GM23248 (cell line): ENCODE measurements around the gene SLIT3. TPM values are rescaled to one million over a fixed set of nuclear protein-coding genes. Genes with fewer than 3 reads are reported as not detected.

Experiments
- DNase-seq: peaks from one replicate; pipeline ENCODE4 v3.0.0-alpha.2; 2015
- H2AFZ ChIP-seq: fragments of 200-600 bp; sonication (generic); 2 replicates; pipeline ENCODE4 v1.6.1; 2016; ENCODE audit warnings: antibody characterized with exemption
- H3F3A ChIP-seq: fragments of 200-600 bp; sonication (generic); 2 replicates; pipeline ENCODE4 v1.6.1; 2016; ENCODE audit warnings: mild to moderate bottlenecking, antibody characterized with exemption, mixed run types; ENCODE audit not compliant: insufficient read depth
- H3K27ac ChIP-seq: fragments of 200-600 bp; sonication (generic); 2 replicates; pipeline ENCODE4 v1.5.1; 2016; ENCODE audit warnings: mild to moderate bottlenecking
- H3K27me3 ChIP-seq: fragments of 200-600 bp; sonication (generic); replicated peaks from 2 replicates; pipeline ENCODE4 v1.6.1; 2016; ENCODE audit warnings: mild to moderate bottlenecking; ENCODE audit not compliant: insufficient read depth
- H3K36me3 ChIP-seq: fragments of 200-600 bp; sonication (generic); 2 replicates; pipeline ENCODE4 v1.6.1; 2016; ENCODE audit warnings: low read depth, mild to moderate bottlenecking
- H3K4me1 ChIP-seq: fragments of 200-600 bp; sonication (generic); 2 replicates; pipeline ENCODE4 v1.6.1; 2016; ENCODE audit warnings: mild to moderate bottlenecking; ENCODE audit not compliant: insufficient read depth
- H3K4me2 ChIP-seq: fragments of 200-600 bp; sonication (generic); one replicate; pipeline ENCODE4 v1.6.1; 2016; ENCODE audit warnings: mild to moderate bottlenecking; ENCODE audit not compliant: unreplicated experiment
- H3K4me3 ChIP-seq: fragments of 200-600 bp; sonication (generic); 2 replicates; pipeline ENCODE4 v1.5.1; 2016; ENCODE audit warnings: mild to moderate bottlenecking
- H3K79me2 ChIP-seq: fragments of 200-600 bp; sonication (generic); 2 replicates; pipeline ENCODE4 v1.6.1; 2016; ENCODE audit warnings: mild to moderate bottlenecking; ENCODE audit not compliant: insufficient read depth
- H3K9ac ChIP-seq: fragments of 200-600 bp; sonication (generic); 2 replicates; pipeline ENCODE4 v1.6.1; 2016; ENCODE audit warnings: mild to moderate bottlenecking
- H3K9me2 ChIP-seq: fragments of 200-600 bp; sonication (generic); 2 replicates; pipeline ENCODE4 v1.6.1; 2016; ENCODE audit warnings: mixed run types, mild to moderate bottlenecking, moderate library complexity; ENCODE audit not compliant: insufficient read depth
- H3K9me3 ChIP-seq: fragments of 200-600 bp; sonication (generic); one replicate; pipeline ENCODE4 v1.6.1; 2017; ENCODE audit warnings: low read depth
- H4K20me1 ChIP-seq: fragments of 200-600 bp; sonication (generic); 2 replicates; pipeline ENCODE4 v1.6.0; 2016; ENCODE audit not compliant: insufficient read depth
- EZH2 ChIP-seq: fragments of 200-600 bp; sonication (generic); IDR thresholded peaks from 2 replicates; pipeline ENCODE4 v1.6.1; 2018; ENCODE audit warnings: antibody characterized with exemption, mild to moderate bottlenecking; ENCODE audit not compliant: insufficient read depth, poor library complexity, severe bottlenecking
- EZH2phosphoT487 ChIP-seq: fragments of 200-600 bp; sonication (generic); IDR thresholded peaks from 2 replicates; pipeline ENCODE4 v1.6.1; 2018; ENCODE audit warnings: antibody characterized with exemption, moderate library complexity, mild to moderate bottlenecking, low read depth; ENCODE audit not compliant: insufficient read depth
- WGBS, 2 experiments: methylation state at CpG; one replicate each; pipeline ENCODE4 v1.1.6; 2015 to 2017; ENCODE audit warnings: low lambda C conversion rate in 2 of 2, low coverage in 1 of 2; ENCODE audit errors: missing lambda C conversion rate in 2 of 2; 5-methylcytosine and 5-hydroxymethylcytosine counted together
- in situ Hi-C: fragments of 300-500 bp; cut with MboI; formaldehyde crosslinking; loops from 2 replicates; pipeline ENCODE4 v1.15.0; 2020
- polyA plus RNA-seq: library from polyadenylated mRNA; unstranded; fragments of >200 nt; fragmentation: Nextera tagmentation; extraction: Ambion mirVana; gene quantifications from 2 replicates; pipeline ENCODE4 v1.2.1, GENCODE V29; 2016
- total RNA-seq: library from RNA; depleted of rRNA; stranded (reverse); fragments of >200 nt; shearing (Covaris generic); gene quantifications from 2 replicates; pipeline ENCODE4 v1.2.3, GENCODE V29; 2014

Gene SLIT3
- total and polyA plus RNA-seq, 2 experiments from 2014 or later: 61.9 to 100 TPM

DNA sequence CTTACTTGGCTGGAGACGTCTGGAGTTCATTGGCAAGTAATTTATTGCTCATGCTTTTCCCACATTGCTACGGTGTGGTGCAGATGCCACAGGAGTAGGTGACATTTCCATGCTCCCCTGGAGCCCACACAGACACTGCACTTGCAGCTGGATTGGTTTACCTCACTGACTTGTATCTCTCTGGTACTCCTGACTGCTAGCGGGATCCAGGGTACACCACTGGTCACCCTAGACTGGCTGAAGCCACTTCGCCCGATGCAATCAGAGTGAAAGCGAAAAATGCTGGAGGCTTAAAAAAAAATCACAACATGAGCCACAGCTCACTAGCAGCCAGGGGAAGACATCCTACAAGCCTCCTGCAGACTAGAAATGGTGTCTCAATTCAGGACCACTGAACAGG, 32.6 kb upstream of the SLIT3 start:
- TF ChIP-seq EZH2 (no peak), EZH2phosphoT487 (no peak)
- no peaks in the 10 kb centered on the region for H3K79me2 ChIP-seq
- H3K27me3 ChIP-seq: no peaks in the 10 kb centered on the region
- H3K9me3 ChIP-seq: no peaks in the 10 kb centered on the region
- H3K4me1 ChIP-seq: no peaks in the 10 kb centered on the region
- no peaks in the 10 kb centered on the region for H3K36me3 ChIP-seq
- H3K9me2 ChIP-seq: no peaks in the 10 kb centered on the region
- no peak overlapping the region for H3K27ac ChIP-seq
- WGBS, 2 experiments: 84 to 88% methylated on average over 6 of the region's 6 CpGs
- no peak overlapping the region for H3K9ac ChIP-seq
- DNase-seq: no peak
- H3K4me3 ChIP-seq: no peak overlapping the region
- H3F3A ChIP-seq: no peaks in the 10 kb centered on the region
- no peaks in the 10 kb centered on the region for H4K20me1 ChIP-seq
- in situ Hi-C loops: no loop called here
- no peak overlapping the region for H2AFZ ChIP-seq
- no peak overlapping the region for H3K4me2 ChIP-seq

DNA sequence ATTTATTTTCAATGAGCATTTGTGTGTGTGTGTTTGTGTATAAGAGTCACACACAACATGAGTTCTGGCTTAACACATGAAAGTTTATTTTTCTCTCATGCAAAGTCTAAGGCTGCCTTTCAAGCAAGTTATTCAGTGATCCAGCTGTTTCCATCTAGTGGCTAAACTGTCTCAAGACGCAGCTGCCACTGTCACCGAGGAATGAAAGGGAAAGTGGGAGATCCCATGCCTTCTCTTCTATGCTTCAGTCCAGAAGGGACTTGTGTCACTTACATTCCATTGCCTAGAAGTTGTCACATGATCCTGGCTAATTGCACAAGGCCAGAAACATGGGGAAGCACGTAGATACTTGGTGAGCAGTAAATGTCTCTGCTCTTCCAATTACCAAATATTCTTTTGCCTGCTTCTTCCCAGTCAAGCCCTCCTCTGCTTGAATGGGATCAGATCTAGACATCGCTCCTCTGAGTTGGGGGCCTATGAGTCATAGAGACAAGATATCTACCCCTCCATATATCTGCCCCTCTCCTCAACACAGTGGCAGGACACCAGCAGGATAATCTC, 30.4 kb upstream of the SLIT3 start:
- H3K9me3 ChIP-seq: no peaks in the 10 kb centered on the region
- H3F3A ChIP-seq: no peaks in the 10 kb centered on the region
- no peak overlapping the region for H3K4me3 ChIP-seq
- no peaks in the 10 kb centered on the region for H3K36me3 ChIP-seq
- H3K9ac ChIP-seq: no peak overlapping the region
- DNase-seq: peak; percentile 32
- no peaks in the 10 kb centered on the region for H3K27me3 ChIP-seq
- H2AFZ ChIP-seq: 0 out of 2 replicates have a peak overlapping the region, but pooled peaks have one; percentile 41
- no peak overlapping the region for H3K27ac ChIP-seq
- H3K4me2 ChIP-seq: no peak overlapping the region
- in situ Hi-C loops: no loop called here
- no peaks in the 10 kb centered on the region for H4K20me1 ChIP-seq
- TF ChIP-seq EZH2phosphoT487 (no peak), EZH2 (no peak)
- H3K9me2 ChIP-seq: no peaks in the 10 kb centered on the region
- H3K4me1 ChIP-seq: no peaks in the 10 kb centered on the region
- WGBS, 2 experiments: 18 to 19% methylated on average over 4 of the region's 4 CpGs
- H3K79me2 ChIP-seq: no peaks in the 10 kb centered on the region

DNA sequence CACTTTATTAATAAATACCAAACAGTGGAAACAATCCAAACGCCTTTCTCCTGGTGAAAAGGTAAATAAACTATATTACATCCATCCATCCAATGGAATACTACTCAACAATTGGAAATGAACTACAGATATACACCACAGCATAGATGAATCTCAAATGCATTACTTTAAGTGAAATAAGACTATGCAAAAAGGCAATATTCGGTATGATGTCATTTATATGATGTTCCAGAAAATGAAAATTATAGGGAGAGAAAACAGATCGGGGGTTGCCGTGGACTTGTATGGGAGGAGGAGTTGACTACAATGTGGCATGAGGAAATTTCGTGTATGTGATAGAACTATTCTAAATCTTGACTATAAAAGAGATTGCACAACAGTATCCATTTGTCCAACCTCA, 27.5 kb upstream of the SLIT3 start:
- no peaks in the 10 kb centered on the region for H3K36me3 ChIP-seq
- no peaks in the 10 kb centered on the region for H3K79me2 ChIP-seq
- H3K9ac ChIP-seq: no peak overlapping the region
- H3K9me3 ChIP-seq: no peaks in the 10 kb centered on the region
- no peak overlapping the region for H3K4me3 ChIP-seq
- H2AFZ ChIP-seq: no peak overlapping the region
- 89 to 93% methylated on average over 5 of the region's 5 CpGs for WGBS, 2 experiments
- H3K27ac ChIP-seq: no peak overlapping the region
- H3K27me3 ChIP-seq: no peaks in the 10 kb centered on the region
- no peak overlapping the region for H3K4me2 ChIP-seq
- in situ Hi-C loops: no loop called here
- H3F3A ChIP-seq: no peaks in the 10 kb centered on the region
- no peaks in the 10 kb centered on the region for H3K9me2 ChIP-seq
- H4K20me1 ChIP-seq: no peaks in the 10 kb centered on the region
- no peak for DNase-seq
- H3K4me1 ChIP-seq: no peaks in the 10 kb centered on the region
- no peak for TF ChIP-seq EZH2
- no peak for TF ChIP-seq EZH2phosphoT487

DNA sequence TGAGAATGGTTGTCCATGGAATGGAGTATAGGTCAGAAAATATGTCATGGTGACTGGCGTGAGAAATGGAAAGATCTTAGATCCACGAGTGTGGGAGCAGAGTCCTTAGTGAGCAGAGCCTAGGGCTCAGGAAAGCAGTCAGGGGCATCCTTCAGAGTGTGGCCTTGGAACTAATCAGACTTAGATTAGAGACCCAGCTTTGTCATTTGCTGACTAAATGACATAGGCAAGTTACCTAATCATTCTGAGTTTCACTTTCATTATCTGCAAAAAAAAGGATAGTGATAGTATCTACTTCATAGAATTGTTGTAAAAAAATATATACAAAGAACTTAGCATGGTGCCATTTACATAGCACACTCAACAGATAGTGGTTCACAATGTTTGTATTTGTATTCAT, 24.3 kb upstream of the SLIT3 start:
- H3K27ac ChIP-seq: no peak overlapping the region
- H3K4me2 ChIP-seq: no peak overlapping the region
- no peaks in the 10 kb centered on the region for H4K20me1 ChIP-seq
- H3K9me3 ChIP-seq: no peaks in the 10 kb centered on the region
- H3F3A ChIP-seq: no peaks in the 10 kb centered on the region
- TF ChIP-seq EZH2 (no peak), EZH2phosphoT487 (no peak)
- no peak for DNase-seq
- H3K27me3 ChIP-seq: no peaks in the 10 kb centered on the region
- no peaks in the 10 kb centered on the region for H3K36me3 ChIP-seq
- H3K4me1 ChIP-seq: no peaks in the 10 kb centered on the region
- no peaks in the 10 kb centered on the region for H3K9me2 ChIP-seq
- no peak overlapping the region for H2AFZ ChIP-seq
- WGBS, 2 experiments: 94 to 97% methylated on average over 2 of the region's 2 CpGs
- no peak overlapping the region for H3K4me3 ChIP-seq
- H3K79me2 ChIP-seq: no peaks in the 10 kb centered on the region
- H3K9ac ChIP-seq: no peak overlapping the region
- in situ Hi-C loops: no loop called here

DNA sequence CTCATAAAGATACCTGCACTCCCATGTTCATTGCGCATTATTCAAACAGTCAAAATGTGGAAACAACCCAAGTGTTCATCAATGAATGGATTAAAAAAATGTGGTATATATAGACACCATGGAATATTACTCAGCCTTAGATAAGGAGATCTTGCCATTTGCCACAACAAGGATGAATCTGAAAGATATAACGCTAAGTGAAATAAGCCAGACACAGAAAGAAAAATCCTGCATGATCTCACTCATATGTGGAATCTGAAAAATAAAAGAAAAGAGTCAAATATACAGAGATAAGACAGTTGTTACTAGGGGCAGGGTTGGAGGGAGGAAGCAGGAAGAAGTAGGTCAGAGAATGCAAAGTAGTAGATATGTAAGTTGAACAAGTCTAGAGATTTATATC, 17.6 kb upstream of the SLIT3 start:
- 88 to 91% methylated on average over 2 of the region's 2 CpGs for WGBS, 2 experiments
- no peaks in the 10 kb centered on the region for H3K79me2 ChIP-seq
- in situ Hi-C loops: no loop called here

More for the DNA sequence above, 17.6 kb upstream of the SLIT3 start:
- Histone ChIP-seq H3K4me1 (no peaks in the 10 kb centered on the region), H2AFZ (no peak overlapping the region), H3K27ac (no peak overlapping the region), H3K4me3 (no peak overlapping the region), H3F3A (no peaks in the 10 kb centered on the region), H4K20me1 (no peaks in the 10 kb centered on the region), H3K36me3 (no peaks in the 10 kb centered on the region), H3K4me2 (no peak overlapping the region), H3K9me2 (no peaks in the 10 kb centered on the region), H3K9me3 (no peaks in the 10 kb centered on the region), H3K27me3 (no peaks in the 10 kb centered on the region), H3K9ac (no peak overlapping the region)
- TF ChIP-seq EZH2phosphoT487 (no peak), EZH2 (no peak)
- no peak for DNase-seq
